ENCODE measurements around the gene OR52E5.

- no peak for TF ChIP-seq MAX (IDR thresholded peaks at IDR 0.05; ENCODE audit: low read depth, low read length)
- no peak for TF ChIP-seq POLR2A (IDR thresholded peaks at IDR 0.05; ENCODE audit: extremely low read depth, insufficient read length)
- no peak for TF ChIP-seq CTCF (IDR thresholded peaks at IDR 0.05; ENCODE audit: low read depth, low read length)
Measured at GRCh38 chr11:5923794-5924193, 30.8 kb downstream of the OR52E5 start.

Measured in NB4 (cell line).